Activated naive CD4-positive, alpha-beta T cell treated with anti-CD3 and anti-CD28 coated beads, Interleukin-2, amount 50 U/mL, for 24 hours (primary cell): ENCODE measurements around the gene GNG2.

Source experiments
- H3K27ac Mint-ChIP-seq: one replicate; pipeline ENCODE4 v1.8.0; 2021; ENCODE audit warnings: mild to moderate bottlenecking, mixed read lengths
- H3K27me3 Mint-ChIP-seq: one replicate; pipeline ENCODE4 v1.8.0; 2021; ENCODE audit warnings: mixed read lengths
- H3K36me3 Mint-ChIP-seq: one replicate; pipeline ENCODE4 v1.8.0; 2021; ENCODE audit warnings: mixed read lengths
- H3K4me1 Mint-ChIP-seq: one replicate; pipeline ENCODE4 v1.8.0; 2021; ENCODE audit warnings: mixed read lengths
- H3K4me3 Mint-ChIP-seq: one replicate; pipeline ENCODE4 v1.8.0; 2021; ENCODE audit warnings: mild to moderate bottlenecking, mixed read lengths
- H3K9me3 Mint-ChIP-seq: one replicate; pipeline ENCODE4 v1.8.0; 2021; ENCODE audit warnings: mixed read lengths

The GNG2 gene

GRCh38 chr14:52005625-52006024 is 145.2 kb downstream of the GNG2 start:
- Mint-ChIP-seq H3K27ac (peak overlapping the region; percentile 35), H3K9me3 (no peaks in the 10 kb centered on the region), H3K4me3 (no peak overlapping the region), H3K27me3 (no peaks in the 10 kb centered on the region), H3K36me3 (peaks cover 29% of the 10 kb centered on the region), H3K4me1 (no peaks in the 10 kb centered on the region)

- no peaks in the 10 kb centered on the region for H3K9me3 Mint-ChIP-seq
- H3K4me1 Mint-ChIP-seq: no peaks in the 10 kb centered on the region
- H3K36me3 Mint-ChIP-seq: peaks cover 27% of the 10 kb centered on the region
- no peak overlapping the region for H3K4me3 Mint-ChIP-seq
- H3K27ac Mint-ChIP-seq: peak overlapping the region; percentile 41
- no peaks in the 10 kb centered on the region for H3K27me3 Mint-ChIP-seq
Measured at GRCh38 chr14:52006361-52006760, 145.9 kb downstream of the GNG2 start.

- Mint-ChIP-seq H3K4me3 (no peak overlapping the region), H3K36me3 (peaks cover 26% of the 10 kb centered on the region), H3K27me3 (no peaks in the 10 kb centered on the region), H3K9me3 (no peaks in the 10 kb centered on the region), H3K27ac (no peak overlapping the region), H3K4me1 (no peaks in the 10 kb centered on the region)
Measured at GRCh38 chr14:52007211-52007610, 146.8 kb downstream of the GNG2 start.

- Mint-ChIP-seq H3K4me1 (no peaks in the 10 kb centered on the region), H3K27ac (no peak overlapping the region), H3K36me3 (peaks cover 25% of the 10 kb centered on the region), H3K9me3 (no peaks in the 10 kb centered on the region), H3K27me3 (no peaks in the 10 kb centered on the region), H3K4me3 (no peak overlapping the region)
Measured at GRCh38 chr14:52007637-52008036, 147.2 kb downstream of the GNG2 start.

GRCh38 chr14:52008136-52008535 is 147.7 kb downstream of the GNG2 start:
- Mint-ChIP-seq H3K4me3 (no peak overlapping the region), H3K9me3 (no peaks in the 10 kb centered on the region), H3K27me3 (no peaks in the 10 kb centered on the region), H3K36me3 (peaks cover 25% of the 10 kb centered on the region), H3K27ac (peak overlapping the region; percentile 4), H3K4me1 (no peaks in the 10 kb centered on the region)

- Mint-ChIP-seq H3K27me3 (no peaks in the 10 kb centered on the region), H3K4me3 (no peak overlapping the region), H3K36me3 (peaks cover 22% of the 10 kb centered on the region), H3K9me3 (no peaks in the 10 kb centered on the region), H3K27ac (no peak overlapping the region), H3K4me1 (no peaks in the 10 kb centered on the region)
Measured at GRCh38 chr14:52010173-52010693, 149.8 kb downstream of the GNG2 start.

- peaks cover 2% of the 10 kb centered on the region for H3K27me3 Mint-ChIP-seq
- no peaks in the 10 kb centered on the region for H3K9me3 Mint-ChIP-seq
- H3K36me3 Mint-ChIP-seq: peaks cover 14% of the 10 kb centered on the region
- H3K27ac Mint-ChIP-seq: no peak overlapping the region
- H3K4me3 Mint-ChIP-seq: no peak overlapping the region
- no peaks in the 10 kb centered on the region for H3K4me1 Mint-ChIP-seq
Measured at GRCh38 chr14:52011523-52011922, 151.1 kb downstream of the GNG2 start.

- Mint-ChIP-seq H3K4me1 (no peaks in the 10 kb centered on the region), H3K9me3 (no peaks in the 10 kb centered on the region), H3K27ac (no peak overlapping the region), H3K36me3 (peaks cover 10% of the 10 kb centered on the region), H3K4me3 (no peak overlapping the region), H3K27me3 (peaks cover 3% of the 10 kb centered on the region)
Measured at GRCh38 chr14:52012635-52013034, 152.2 kb downstream of the GNG2 start.

GRCh38 chr14:52013984-52014600 is 153.7 kb downstream of the GNG2 start:
- no peaks in the 10 kb centered on the region for H3K4me1 Mint-ChIP-seq
- H3K4me3 Mint-ChIP-seq: no peak overlapping the region
- H3K9me3 Mint-ChIP-seq: no peaks in the 10 kb centered on the region
- H3K27me3 Mint-ChIP-seq: peaks cover 3% of the 10 kb centered on the region
- H3K36me3 Mint-ChIP-seq: peaks cover 6% of the 10 kb centered on the region
- no peak overlapping the region for H3K27ac Mint-ChIP-seq

- Mint-ChIP-seq H3K4me1 (peaks cover 3% of the 10 kb centered on the region), H3K36me3 (peaks cover 6% of the 10 kb centered on the region), H3K27me3 (peaks cover 3% of the 10 kb centered on the region), H3K4me3 (no peak overlapping the region), H3K9me3 (no peaks in the 10 kb centered on the region), H3K27ac (no peak overlapping the region)
Measured at GRCh38 chr14:52014601-52015267, 154.3 kb downstream of the GNG2 start.

- Mint-ChIP-seq H3K4me3 (no peak overlapping the region), H3K27me3 (peaks cover 3% of the 10 kb centered on the region), H3K9me3 (no peaks in the 10 kb centered on the region), H3K36me3 (peaks cover 5% of the 10 kb centered on the region), H3K27ac (no peak overlapping the region), H3K4me1 (peaks cover 11% of the 10 kb centered on the region)
Measured at GRCh38 chr14:52015411-52016030, 155.1 kb downstream of the GNG2 start.

GRCh38 chr14:52018252-52018651 is 157.8 kb downstream of the GNG2 start:
- Mint-ChIP-seq H3K27ac (no peak overlapping the region), H3K4me1 (peaks cover 36% of the 10 kb centered on the region), H3K36me3 (no peaks in the 10 kb centered on the region), H3K4me3 (no peak overlapping the region), H3K27me3 (peaks cover 3% of the 10 kb centered on the region), H3K9me3 (no peaks in the 10 kb centered on the region)

GRCh38 chr14:52018970-52019369 is 158.6 kb downstream of the GNG2 start:
- Mint-ChIP-seq H3K4me3 (no peak overlapping the region), H3K9me3 (no peaks in the 10 kb centered on the region), H3K27me3 (peaks cover 3% of the 10 kb centered on the region), H3K27ac (no peak overlapping the region), H3K36me3 (no peaks in the 10 kb centered on the region), H3K4me1 (peaks cover 36% of the 10 kb centered on the region)
